ENCODE results near the gene MACF1.

The MACF1 gene

DNA sequence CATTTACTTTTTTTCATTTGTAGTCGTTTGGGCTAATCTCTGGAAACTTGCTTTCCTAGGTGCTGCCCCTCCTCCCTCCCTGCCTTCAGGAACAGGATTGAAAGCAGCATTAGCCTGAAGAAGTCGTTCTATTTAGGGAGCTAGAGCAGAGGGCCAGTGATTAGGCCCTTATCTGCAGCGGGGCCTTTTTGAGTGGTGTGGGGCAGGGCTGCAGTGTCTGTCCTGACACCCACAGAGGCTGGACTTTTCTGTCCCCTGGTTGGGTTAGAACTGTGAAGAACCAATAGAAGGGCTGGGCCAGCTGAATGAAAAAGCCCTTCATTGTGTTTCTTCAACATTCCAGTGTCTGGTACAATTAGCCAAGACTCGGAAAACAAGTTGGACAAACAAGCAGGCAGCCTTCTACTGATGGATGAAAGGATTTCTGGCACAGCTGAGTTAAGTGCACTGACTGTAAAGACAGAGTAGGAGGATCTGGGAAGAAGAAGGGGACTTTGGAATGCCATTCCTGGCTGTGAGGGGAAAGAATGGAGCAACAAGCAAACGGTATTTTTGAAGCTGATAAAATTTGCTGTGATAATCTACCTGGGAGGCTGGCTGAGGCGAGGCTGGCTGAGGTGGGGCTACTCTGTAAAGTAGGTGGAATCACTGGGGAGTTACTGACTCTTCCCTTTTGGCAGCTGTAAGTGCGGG lies 9.7 kb downstream of the MACF1 start:
- DNase-seq: no peak

DNA sequence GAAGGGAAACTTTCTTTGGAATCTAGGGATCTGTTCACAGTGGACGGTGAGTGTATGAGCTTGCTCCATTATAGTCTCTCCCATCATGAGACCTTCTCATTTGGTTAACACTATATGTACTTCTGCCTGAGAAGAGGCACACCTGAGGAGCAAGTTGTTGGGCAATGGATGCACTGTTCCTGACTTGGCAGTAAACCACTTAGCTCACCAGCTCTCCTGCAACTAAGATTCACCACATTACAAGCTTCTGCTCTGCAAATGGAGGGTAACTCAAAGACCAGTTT lies 10.2 kb downstream of the MACF1 start:
- DNase-seq: no peak

DNA sequence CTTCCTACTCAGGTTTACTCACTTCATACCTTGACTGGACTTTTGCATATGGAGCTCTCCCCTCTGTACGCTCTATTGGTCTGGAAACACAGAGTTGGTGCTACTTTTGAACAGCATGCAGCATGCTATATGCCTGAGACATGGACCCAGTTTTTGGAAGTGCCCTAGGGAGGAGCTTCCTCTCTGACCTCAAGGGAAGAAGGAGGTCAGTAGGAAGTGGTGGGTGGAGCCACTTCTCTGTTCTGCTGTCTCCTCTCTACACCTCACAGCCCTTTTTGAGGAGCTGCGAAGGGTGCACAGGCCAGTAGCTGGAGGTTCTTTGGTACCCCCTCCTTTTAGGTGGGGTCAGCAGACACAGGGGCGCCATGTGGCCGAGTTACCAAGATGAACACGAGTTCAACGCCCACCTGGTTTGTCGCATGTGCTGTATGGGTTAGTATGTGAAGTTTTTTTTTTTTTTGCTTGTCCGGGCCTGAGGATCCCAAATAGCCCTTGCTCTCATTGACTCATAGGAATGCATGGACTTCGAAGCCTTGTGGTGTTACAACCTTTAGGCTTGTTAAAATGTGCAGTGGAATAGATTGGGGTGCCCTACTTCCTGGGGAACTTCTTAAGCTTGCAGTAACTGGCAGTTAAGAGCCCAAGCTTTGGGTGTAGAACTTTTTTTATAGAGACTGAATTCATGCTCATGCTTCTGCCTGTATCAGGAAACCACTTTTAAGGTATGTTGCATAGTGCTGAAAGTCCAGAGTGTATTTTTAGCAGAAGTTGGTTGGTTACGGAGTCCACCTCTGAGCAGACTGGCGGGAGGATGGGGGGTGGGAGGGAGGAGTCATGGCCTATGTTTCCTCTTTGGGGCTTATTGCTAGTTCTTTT lies 10.7 kb downstream of the MACF1 start:
- no peak for DNase-seq

DNA sequence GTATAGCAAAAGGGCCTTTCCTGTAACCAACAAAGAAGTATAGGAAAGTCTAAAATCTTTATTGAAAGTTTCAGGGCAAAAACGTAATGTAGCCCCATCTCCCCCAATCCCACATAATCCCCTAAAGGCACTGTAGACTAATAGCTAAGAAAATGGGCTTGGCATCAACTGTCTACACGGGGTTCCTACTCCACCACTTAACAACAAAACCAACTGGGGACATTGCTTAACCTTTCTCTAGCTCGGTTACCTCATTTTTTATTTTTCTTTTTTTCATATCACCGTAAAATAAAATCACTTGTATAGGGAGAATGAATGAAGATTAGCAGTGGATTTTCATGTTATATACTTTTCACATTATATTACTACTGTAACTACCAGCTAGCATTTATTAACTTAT lies 12.3 kb downstream of the MACF1 start:
- no peak for DNase-seq

DNA sequence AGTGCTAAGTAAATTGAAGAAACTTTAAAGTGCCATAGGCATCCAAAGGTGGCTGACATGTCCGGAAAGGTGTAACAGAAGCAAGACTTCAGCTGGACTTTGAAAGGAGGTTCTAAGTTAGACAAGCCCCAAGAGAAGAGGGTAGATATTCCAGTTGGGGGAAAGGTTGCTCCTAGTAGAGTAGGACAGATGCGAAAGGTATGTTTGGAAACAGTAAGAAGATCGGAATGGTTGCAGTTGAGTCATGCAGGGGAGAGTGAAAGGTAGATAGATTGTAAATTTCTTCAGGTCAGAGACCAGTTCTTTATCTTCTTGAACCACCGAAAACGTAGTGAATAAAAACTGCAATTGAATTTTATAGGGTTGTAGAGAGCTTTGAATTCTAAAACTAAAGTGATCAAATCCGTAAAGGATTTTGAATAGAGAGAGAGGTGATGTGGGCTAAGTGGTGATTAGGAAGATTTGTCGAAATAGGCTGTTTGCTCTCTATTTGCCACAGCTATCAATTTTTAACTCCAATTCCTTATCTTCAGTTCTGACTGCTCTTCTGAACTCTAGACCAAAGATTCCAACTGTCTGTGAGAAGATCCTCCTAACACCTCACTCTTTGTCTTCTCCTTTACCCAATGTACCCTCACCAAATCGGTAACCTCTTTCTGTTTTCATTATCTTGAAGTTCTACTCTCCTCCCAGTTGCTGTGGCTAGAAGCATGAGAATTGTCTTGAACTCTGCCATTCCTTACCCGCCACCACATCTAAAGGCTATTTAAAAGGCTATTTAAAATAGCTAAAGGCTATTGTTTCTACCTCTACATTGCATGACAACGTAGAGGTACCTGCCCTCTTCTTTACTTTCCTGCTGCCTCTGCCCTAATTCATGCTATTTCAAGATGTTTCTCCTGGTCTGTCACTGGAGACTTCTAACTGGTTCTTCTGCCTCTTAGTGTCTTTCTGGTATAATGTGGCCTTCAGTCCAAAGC lies 16.7 kb downstream of the MACF1 start:
- DNase-seq: no peak

DNA sequence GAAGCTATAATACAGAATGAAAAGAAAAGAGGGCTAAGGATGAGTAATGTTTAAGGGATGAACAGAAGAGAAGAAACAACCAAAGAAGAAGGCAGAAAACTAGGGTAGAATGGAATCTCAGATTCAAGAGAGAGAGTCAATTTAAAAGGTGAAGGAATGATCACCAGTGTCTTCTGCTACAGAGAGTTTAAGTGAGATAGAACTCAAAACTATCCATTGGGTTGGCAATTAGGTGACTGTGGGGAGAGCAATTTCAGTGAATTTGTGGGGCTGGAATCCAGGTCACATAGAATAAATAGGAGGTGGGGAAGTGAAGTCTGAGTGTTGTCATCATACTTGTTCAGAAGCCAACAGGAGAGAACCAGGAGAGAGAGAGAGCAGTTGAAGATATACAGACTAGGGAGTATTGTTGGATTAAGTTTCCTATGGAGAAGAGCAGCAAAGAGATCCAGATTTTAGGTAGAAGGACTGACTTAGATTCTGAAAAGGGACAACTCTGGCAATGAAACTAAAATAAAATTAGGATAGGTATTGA lies 19.9 kb downstream of the MACF1 start:
- no peak for DNase-seq

DNA sequence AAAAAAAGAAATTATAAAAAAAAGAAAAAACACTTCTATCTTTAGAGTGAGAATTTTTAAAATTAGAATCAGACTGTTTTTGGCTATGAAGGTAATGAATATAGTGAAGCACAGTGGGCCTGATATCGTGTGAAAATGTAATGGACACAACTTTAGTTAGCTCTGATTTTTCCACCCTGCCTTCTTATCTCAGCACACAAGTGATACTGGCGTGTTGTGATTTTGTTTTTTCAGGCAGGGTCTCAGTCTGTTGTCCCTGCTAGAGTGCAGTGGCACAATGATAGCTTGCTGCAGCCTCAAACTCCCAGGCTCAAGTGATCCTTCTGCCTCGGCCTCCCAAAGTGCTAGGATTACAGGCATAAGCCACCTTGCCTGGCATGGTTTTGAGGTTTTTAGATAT lies 22.3 kb downstream of the MACF1 start:
- DNase-seq: no peak

DNA sequence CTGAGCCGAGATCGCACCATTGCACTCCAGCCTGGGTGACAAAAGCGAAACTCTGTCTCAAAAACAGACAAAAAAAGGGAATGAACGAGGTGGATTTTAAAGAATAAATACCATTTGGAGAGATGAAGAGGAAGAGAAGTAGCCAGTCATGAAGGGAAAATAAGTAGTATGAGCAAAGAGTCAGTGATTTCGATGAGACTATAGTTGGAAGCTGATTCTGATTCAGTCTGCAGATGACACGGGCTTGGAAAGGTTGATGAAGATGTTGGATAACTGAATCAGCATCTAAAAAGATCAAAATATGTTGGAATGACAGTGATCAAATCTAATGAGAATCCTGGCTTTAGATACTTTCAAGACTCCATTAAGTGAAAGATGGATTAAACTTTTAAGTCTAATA lies 23.8 kb downstream of the MACF1 start:
- no peak for DNase-seq

DNA sequence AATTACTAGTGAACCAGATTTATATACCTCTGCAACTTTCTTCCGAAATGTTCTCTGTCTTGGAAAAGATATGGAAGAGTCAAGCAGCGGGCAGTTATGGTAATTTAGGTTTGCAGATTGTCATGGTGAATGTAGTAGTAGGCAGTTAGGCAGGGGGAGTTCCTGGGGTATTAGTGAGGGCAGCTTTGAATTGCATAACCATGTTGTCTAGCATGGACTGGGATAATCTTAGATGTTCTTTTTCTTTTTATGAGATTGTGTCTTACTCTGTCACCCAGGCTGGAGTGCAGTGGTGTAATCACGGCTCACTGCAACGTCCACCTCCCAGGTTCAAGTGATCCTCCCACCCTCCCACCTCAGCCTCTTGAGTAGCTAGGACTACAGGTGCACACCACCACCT lies 25.0 kb downstream of the MACF1 start:
- no peak for DNase-seq

DNA sequence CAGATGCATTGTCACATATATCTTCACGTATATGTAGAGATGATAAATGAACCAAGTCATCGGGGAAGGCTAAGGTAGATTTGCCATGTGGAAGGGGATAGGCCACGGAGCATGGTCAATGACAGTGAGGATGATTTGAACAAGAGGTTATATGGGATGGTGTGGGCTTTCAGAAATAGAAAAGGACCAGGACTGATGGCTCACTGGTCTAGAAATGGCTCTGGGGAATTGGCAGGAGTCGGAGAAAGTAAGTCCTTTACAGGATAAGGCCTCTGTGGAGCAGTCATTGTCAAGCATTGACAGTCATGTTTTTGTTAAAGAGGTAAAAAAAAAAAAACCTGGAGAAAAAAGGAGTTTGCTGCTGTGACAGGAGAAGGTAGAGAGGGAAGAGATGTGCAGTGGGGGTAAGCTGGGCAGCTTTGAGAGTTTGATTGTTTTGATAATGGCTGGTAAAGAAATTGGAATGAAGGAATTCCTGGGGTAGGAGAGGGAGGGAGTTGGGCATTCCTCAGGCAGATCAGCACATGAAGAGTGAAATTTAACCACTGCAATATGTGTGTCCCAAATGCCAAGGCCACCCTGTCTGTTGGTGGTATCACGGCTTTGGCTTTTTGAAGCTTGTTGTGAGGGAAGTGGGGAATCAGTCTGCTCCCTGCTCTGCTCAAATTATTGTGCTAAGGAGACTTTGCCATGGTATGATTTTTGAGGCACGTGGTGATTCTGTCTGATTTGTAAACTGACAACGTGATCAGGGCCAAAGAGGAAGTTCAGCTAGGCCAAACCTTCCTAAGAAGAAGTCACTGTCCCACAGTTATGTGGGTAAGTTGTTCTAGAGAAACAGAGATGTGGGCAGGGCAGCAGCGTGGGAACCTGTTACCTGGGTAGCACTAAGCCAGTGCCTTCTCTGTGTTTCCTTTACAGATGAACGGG lies 26.0 kb downstream of the MACF1 start:
- no peak for DNase-seq

DNA sequence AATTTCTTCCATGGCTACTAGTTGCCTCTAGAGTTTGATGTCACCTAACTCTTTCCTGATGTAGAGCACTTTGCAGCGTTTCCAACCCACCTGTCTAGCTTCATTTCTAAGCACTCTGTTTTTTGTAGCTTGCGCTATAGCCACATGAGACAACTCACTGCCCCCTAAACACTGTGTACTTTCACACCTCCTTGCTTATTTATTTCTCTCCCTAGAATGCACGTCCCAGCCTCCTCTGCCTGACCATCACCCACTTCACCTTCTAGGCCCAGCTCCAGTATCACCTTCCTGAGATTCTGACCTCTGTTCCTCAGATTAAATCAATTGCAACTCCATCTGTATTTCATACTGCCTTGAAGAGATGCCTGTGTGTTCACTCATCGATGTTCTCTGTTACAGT lies 32.5 kb downstream of the MACF1 start:
- no peak for DNase-seq

DNA sequence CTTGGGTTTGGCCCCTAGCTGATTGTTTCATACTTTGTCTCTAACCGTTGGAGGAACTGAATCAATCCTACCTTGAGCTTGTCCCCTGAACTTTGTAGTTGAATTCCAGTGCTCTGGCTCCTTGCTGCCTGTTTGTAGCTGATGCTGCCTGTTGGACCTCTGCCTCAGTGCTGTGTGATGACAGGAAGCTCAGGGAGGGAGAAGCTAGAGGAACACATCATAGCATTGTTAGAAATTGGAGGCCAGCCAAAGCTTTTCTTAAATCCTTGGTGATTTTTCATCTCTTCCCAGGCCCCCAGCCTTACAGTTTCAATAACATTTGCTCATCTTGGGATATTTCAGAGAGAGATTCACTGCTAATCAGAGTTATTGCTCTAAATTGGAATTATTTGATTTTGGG lies 34.0 kb downstream of the MACF1 start:
- no peak for DNase-seq

DNA sequence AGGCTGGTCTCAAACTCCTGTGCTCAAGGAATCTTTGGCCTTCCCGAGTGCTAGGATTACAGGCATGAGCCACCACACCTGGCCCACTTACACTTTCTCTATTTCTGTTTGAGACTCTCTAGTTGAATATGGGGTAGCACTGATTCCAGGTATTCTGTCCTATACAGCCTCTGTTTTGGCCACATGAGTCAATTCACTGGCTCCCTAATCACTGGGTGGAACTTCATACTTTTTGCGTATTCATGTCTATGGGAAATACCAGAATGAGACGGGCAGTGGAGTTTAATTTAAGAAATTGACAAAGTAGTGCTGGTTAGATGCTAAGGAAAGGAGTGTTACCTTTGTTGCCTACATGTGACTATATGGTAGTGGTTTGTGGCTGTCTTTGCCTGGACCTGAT lies 35.5 kb downstream of the MACF1 start:
- no peak for DNase-seq

DNA sequence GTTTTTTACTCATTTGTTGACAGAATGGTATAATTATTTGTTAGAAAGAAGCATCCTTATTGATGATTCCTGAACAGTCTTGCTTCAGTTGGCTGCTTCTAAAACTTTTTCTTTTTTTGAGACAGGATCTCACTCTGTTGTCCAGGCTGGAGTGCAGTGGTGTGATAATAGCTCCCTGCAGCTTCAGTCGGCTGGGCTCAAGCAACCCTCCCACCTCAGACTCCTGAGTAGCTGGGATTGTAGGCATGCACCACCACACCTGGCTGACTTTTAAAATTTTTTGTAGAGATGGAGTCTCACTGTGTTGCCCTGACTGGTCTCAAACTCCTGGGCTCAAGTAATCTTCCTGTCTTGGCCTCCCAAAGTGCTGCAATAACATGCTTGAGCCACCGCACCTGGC lies 38.8 kb downstream of the MACF1 start:
- DNase-seq: no peak

DNA sequence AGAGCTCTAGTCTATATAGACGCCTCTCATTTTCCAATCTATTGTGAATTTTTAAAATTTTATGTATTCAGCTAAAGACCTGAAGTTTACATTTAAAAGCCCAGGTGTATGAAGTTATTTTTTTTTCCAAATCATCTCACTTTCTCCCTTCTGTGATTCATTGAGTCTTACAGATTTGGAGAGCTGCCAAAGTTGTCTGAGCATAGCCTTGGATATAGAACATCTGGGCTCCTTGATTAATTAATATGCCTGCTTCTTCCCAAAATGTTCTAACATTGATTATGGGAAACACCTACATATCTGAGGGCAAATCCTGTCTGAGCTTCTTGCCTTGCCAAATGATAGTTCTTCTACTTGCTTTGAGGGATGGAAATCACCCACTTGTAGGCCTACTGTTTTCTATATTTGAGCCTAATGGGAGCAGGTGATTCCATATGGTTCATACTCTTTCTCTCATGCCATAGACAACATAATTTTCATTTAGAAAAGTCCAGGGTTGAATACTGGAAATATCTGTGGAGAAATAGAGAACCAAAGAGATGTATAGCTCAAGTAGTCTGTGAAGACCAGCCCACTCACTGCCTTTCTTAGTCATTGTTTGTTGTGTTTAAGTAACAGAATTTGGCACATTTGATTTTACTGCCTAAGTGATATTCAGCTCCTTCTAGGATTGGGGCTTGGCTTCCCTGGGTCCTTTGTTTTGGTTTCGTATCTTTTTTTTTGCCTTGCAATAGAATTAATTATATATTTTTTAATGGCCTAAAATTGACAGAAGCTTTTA lies 46.2 kb downstream of the MACF1 start:
- DNase-seq: no peak

DNA sequence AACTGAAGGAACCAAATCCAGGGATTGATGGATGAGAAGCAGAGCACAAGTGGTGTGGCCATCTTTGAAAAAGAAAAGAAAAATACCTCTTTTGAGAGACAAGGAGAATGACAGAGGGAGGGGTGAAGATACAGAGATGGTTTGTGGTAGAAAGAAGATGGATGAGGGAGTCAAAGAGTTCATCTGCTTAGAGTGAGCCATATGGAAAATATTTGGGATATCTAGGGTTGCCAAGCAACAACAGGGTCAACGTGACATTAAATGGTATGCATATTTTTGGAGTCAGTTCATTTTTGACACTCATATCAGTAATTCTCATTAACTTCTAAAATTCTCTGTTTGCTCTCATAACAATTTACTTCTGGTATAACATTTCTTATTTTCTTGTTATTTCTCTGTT lies 50.7 kb downstream of the MACF1 start:
- no peak for DNase-seq

DNA sequence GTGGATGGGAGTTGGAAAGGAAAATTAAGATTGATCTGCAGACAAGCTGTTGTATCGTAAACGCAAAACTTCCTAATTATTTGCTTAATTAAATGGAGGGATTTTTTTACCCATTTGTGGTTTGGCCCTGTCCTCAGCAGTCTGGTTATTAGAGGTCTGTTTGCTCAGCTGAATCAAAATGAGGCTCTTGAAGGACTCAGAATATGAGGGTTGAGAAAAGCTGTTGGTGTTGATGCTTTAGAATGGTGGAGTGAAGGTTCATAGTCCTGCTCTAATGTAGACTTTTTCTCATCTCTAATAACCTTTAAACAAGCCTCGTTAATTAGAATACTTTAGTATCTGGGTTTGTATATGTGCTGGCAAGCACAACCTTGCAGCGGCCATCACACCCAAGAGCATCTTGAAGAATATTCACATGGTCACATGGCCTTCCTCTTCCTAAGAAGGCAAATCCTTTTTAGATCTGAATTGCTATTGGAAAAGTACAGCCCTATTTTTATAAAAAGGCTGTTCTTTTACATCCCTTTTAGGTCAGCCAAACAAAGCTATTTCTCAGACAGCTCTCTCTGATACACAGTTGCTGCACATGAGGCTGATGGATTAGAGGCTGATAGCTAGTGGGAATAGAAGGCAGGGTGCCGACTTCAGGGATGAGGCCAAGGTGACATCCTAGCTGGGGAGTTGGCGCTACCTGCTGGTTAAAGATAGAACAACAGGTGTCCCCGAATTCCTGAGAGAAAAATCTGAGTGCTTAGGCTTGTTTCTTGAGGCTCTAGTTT lies 53.8 kb downstream of the MACF1 start:
- peak; percentile 90 for DNase-seq

DNA sequence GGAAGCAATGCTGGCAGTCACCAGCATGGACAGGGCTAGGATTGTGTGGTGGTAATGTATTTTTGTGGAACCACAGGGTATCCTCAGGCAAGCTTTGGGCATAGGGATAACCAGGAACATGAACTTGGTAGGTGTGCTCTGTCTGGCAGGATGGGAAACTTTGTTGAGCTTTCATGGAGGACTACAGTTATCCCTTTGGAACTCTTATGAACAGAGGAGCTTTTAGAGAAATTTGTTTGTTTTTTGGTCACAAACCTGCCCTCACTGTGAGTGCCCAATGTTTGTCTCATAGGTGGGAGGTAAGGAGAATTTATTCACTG lies 54.4 kb downstream of the MACF1 start:
- DNase-seq: no peak

DNA sequence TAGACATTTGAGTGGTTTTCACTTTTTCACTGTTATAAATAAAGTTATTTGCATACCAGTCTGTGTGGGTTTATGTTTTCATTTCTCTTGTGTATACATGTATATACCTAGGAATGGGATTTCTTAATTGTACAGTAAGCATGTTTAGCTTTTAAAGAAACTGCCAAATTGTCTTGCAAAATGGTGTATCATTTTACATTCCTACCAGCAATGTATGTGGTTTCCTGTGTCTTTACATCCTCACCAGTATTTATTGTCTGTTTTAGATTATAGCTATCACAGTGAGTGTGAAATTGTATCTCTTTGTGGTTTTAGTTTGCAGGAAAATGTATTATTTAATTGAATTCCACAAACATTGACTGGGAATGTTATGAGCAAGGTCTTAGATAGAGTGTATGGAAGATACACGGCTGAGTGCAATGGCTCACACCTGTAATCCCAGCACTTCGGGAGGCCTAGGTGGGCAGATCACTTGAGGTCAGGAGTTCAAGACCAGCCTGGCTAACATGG lies 57.3 kb downstream of the MACF1 start:
- DNase-seq: no peak

DNA sequence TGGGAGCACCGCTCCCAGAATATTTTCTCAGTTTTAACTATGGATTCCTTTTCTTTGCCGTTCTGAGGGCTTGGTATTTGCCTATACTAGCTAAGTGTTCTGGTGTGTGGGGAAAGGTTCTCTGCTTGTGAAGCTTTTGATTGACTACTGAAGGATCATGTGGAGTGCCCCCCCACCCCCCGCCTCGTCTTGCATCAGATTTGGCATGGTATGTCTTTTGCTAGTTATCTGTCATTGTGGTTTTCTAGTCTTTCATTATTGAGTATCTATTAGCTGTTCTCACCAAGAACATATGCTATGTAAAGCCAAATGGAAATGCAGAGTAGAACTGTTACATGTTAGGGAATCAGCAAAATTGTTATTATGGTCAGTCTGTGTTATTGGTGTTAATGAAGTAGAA lies 58.3 kb downstream of the MACF1 start:
- DNase-seq: no peak

DNA sequence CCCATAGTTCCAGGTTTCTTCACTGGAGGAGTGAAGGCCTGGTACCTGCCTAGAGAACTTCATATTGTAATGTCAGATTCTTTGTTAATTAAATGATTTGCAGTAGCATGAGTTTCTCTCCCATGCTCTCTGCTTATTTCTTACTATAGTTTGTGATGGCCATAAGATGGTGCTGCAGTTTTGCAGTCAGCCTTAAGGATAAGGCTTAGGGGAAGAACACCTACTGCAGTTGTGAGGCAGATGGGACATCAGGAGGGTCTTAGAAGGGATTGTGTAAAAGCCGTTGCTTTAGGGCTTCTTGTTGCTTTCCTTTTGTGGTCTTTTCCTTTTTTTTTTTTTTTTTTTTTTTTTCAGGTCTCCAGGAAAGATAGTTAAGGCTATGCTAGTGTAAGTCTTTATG lies 61.8 kb downstream of the MACF1 start:
- DNase-seq: peak; percentile 28
